ENCODE results near the gene DDO. TPM values are rescaled to one million over a fixed set of nuclear protein-coding genes. Genes with fewer than 3 reads are reported as not detected.

The DDO gene
- total RNA-seq, 5 donors from 2014 or later (not counting 1 experiment from before 2014, with no cell fraction given), result not detected

- peaks cover 0 to 5% (median 0%) of the 10 kb centered on the region in 3 donors for H3K9me3 Mint-ChIP-seq
- H3K27ac ChIP-seq (ENCODE audit: low read length), result no peak overlapping the region
- H3K4me3 Mint-ChIP-seq, result no peak overlapping the region
- CTCF ChIA-PET, result no interaction called here
- peaks cover 6 to 10% of the 10 kb centered on the region in 2 donors for H3K27me3 Mint-ChIP-seq
- POLR2A ChIA-PET, result no interaction called here
- no peaks in the 10 kb centered on the region for H3K4me1 ChIP-seq (ENCODE audit: control insufficient read depth in 1 of 2, extremely low read depth in 1 of 2, insufficient read depth in 2 of 2, low read length in 2 of 2)
- no peak for ATAC-seq (replicated peaks in 1 of 4)
- no peaks in the 10 kb centered on the region for H3K4me1 Mint-ChIP-seq
- no peaks in the 10 kb centered on the region for H3K9me3 ChIP-seq
- peaks cover 0 to under 1% of the 10 kb centered on the region in 2 experiments for H3K27me3 ChIP-seq (replicated peaks in 1 of 2; ENCODE audit: control insufficient read depth in 2 of 2, extremely low read depth in 1 of 2, insufficient read depth in 2 of 2, low read length in 1 of 2)
- no peak overlapping the region for H3K27ac Mint-ChIP-seq
- no peaks in the 10 kb centered on the region for H3K36me3 ChIP-seq (ENCODE audit: control insufficient read depth in 2 of 2, extremely low read depth in 1 of 2, insufficient read depth in 1 of 2, low read length in 1 of 2)
- no peaks in the 10 kb centered on the region for H3K36me3 Mint-ChIP-seq
- WGBS (ENCODE audit: insufficient coverage), result no CpG with 5 or more reads among the region's 5 CpGs
- no peak for DNase-seq
- H3K4me3 ChIP-seq (ENCODE audit: control insufficient read depth in 1 of 2, extremely low read depth in 1 of 2, low read length in 1 of 2), result no peak overlapping the region
Measured at GRCh38 chr6:110439356-110439755, 24.0 kb upstream of the DDO start.

- Histone ChIP-seq H3K36me3 (ENCODE audit: control insufficient read depth in 2 of 2, extremely low read depth in 1 of 2, insufficient read depth in 1 of 2, low read length in 1 of 2) (no peaks in the 10 kb centered on the region), H3K4me1 (ENCODE audit: control insufficient read depth in 1 of 2, extremely low read depth in 1 of 2, insufficient read depth in 2 of 2, low read length in 2 of 2) (no peaks in the 10 kb centered on the region), H3K9me3 (no peaks in the 10 kb centered on the region), H3K27me3 (replicated peaks in 1 of 2; ENCODE audit: control insufficient read depth in 2 of 2, extremely low read depth in 1 of 2, insufficient read depth in 2 of 2, low read length in 1 of 2) (peaks cover 0 to 5% of the 10 kb centered on the region in 2 experiments), H3K4me3 (ENCODE audit: control insufficient read depth in 1 of 2, extremely low read depth in 1 of 2, low read length in 1 of 2) (no peak overlapping the region), H3K27ac (ENCODE audit: low read length) (no peak overlapping the region)
- H3K9me3 Mint-ChIP-seq, result peaks cover 0 to 5% (median 0%) of the 10 kb centered on the region in 3 donors
- ChIA-PET CTCF (no interaction called here), POLR2A (no interaction called here)
- DNase-seq (no peak), ATAC-seq (replicated peaks in 1 of 4) (no peak)
- WGBS (ENCODE audit: insufficient coverage), result 64% methylated on average over 4 of the region's 7 CpGs
- H3K4me1 Mint-ChIP-seq, result no peaks in the 10 kb centered on the region
- H3K27me3 Mint-ChIP-seq, result peaks cover 4 to 11% of the 10 kb centered on the region in 2 donors
- no peak overlapping the region for H3K27ac Mint-ChIP-seq
- H3K4me3 Mint-ChIP-seq, result no peak overlapping the region
- no peaks in the 10 kb centered on the region for H3K36me3 Mint-ChIP-seq
Measured at GRCh38 chr6:110434961-110435602, 19.7 kb upstream of the DDO start.

- WGBS (ENCODE audit: insufficient coverage), result 100% methylated on average over 1 of the region's 3 CpGs
Measured at GRCh38 chr6:110432285-110432900, 17.0 kb upstream of the DDO start.

GRCh38 chr6:110430741-110431140, 15.4 kb upstream of the DDO start:
- Mint-ChIP-seq H3K4me1 (no peaks in the 10 kb centered on the region), H3K4me3 (no peak overlapping the region), H3K9me3 (peaks cover 0 to 5% (median 0%) of the 10 kb centered on the region in 3 donors), H3K27ac (no peak overlapping the region), H3K27me3 (peaks cover 6 to 17% of the 10 kb centered on the region in 2 donors), H3K36me3 (no peaks in the 10 kb centered on the region)
- 75% methylated on average over 2 of the region's 4 CpGs for whole genome bisulfite sequencing (ENCODE audit: insufficient coverage)
- ATAC-seq (replicated peaks in 1 of 4) (no peak), DNase-seq (no peak)
- H3K36me3 ChIP-seq (ENCODE audit: control insufficient read depth in 2 of 2, extremely low read depth in 1 of 2, insufficient read depth in 1 of 2, low read length in 1 of 2), result no peaks in the 10 kb centered on the region
- H3K9me3 ChIP-seq, result no peaks in the 10 kb centered on the region
- ChIA-PET POLR2A (no interaction called here), CTCF (no interaction called here)
- peaks cover 0 to 12% of the 10 kb centered on the region in 2 experiments for H3K27me3 ChIP-seq (replicated peaks in 1 of 2; ENCODE audit: control insufficient read depth in 2 of 2, extremely low read depth in 1 of 2, insufficient read depth in 2 of 2, low read length in 1 of 2)
- no peak overlapping the region for H3K4me3 ChIP-seq (ENCODE audit: control insufficient read depth in 1 of 2, extremely low read depth in 1 of 2, low read length in 1 of 2)
- H3K27ac ChIP-seq (ENCODE audit: low read length), result no peak overlapping the region
- no peaks in the 10 kb centered on the region for H3K4me1 ChIP-seq (ENCODE audit: control insufficient read depth in 1 of 2, extremely low read depth in 1 of 2, insufficient read depth in 2 of 2, low read length in 2 of 2)

More at GRCh38 chr6:110432285-110432900, 17.0 kb upstream of the DDO start:
- H3K4me3 ChIP-seq (ENCODE audit: control insufficient read depth in 1 of 2, extremely low read depth in 1 of 2, low read length in 1 of 2), result no peak overlapping the region
- Mint-ChIP-seq H3K36me3 (no peaks in the 10 kb centered on the region), H3K27ac (no peak overlapping the region), H3K27me3 (peaks cover 6 to 17% of the 10 kb centered on the region in 2 donors), H3K4me3 (no peak overlapping the region), H3K9me3 (peaks cover 0 to 5% (median 0%) of the 10 kb centered on the region in 3 donors), H3K4me1 (no peaks in the 10 kb centered on the region)
- no peaks in the 10 kb centered on the region for H3K4me1 ChIP-seq (ENCODE audit: control insufficient read depth in 1 of 2, extremely low read depth in 1 of 2, insufficient read depth in 2 of 2, low read length in 2 of 2)
- H3K9me3 ChIP-seq, result no peaks in the 10 kb centered on the region
- peaks cover 0 to 10% of the 10 kb centered on the region in 2 experiments for H3K27me3 ChIP-seq (replicated peaks in 1 of 2; ENCODE audit: control insufficient read depth in 2 of 2, extremely low read depth in 1 of 2, insufficient read depth in 2 of 2, low read length in 1 of 2)
- ChIA-PET CTCF (no interaction called here), POLR2A (no interaction called here)
- no peaks in the 10 kb centered on the region for H3K36me3 ChIP-seq (ENCODE audit: control insufficient read depth in 2 of 2, extremely low read depth in 1 of 2, insufficient read depth in 1 of 2, low read length in 1 of 2)
- no peak overlapping the region for H3K27ac ChIP-seq (ENCODE audit: low read length)
- DNase-seq (no peak), ATAC-seq (replicated peaks in 1 of 4) (no peak)

GRCh38 chr6:110430236-110430635, 14.9 kb upstream of the DDO start:
- Mint-ChIP-seq H3K4me1 (no peaks in the 10 kb centered on the region), H3K9me3 (peaks cover 0 to 3% (median 0%) of the 10 kb centered on the region in 3 donors), H3K36me3 (no peaks in the 10 kb centered on the region), H3K27me3 (peaks cover 6 to 18% of the 10 kb centered on the region in 2 donors), H3K27ac (no peak overlapping the region), H3K4me3 (no peak overlapping the region)
- ATAC-seq (replicated peaks in 1 of 4) (no peak), DNase-seq (no peak)
- no peak overlapping the region for H3K27ac ChIP-seq (ENCODE audit: low read length)
- ChIA-PET CTCF (no interaction called here), POLR2A (no interaction called here)
- no peak overlapping the region for H3K4me3 ChIP-seq (ENCODE audit: control insufficient read depth in 1 of 2, extremely low read depth in 1 of 2, low read length in 1 of 2)
- peaks cover 0 to 12% of the 10 kb centered on the region in 2 experiments for H3K27me3 ChIP-seq (replicated peaks in 1 of 2; ENCODE audit: control insufficient read depth in 2 of 2, extremely low read depth in 1 of 2, insufficient read depth in 2 of 2, low read length in 1 of 2)
- WGBS (ENCODE audit: insufficient coverage), result 79% methylated on average over 2 of the region's 5 CpGs
- H3K4me1 ChIP-seq (ENCODE audit: control insufficient read depth in 1 of 2, extremely low read depth in 1 of 2, insufficient read depth in 2 of 2, low read length in 2 of 2), result no peaks in the 10 kb centered on the region
- no peaks in the 10 kb centered on the region for H3K36me3 ChIP-seq (ENCODE audit: control insufficient read depth in 2 of 2, extremely low read depth in 1 of 2, insufficient read depth in 1 of 2, low read length in 1 of 2)
- no peaks in the 10 kb centered on the region for H3K9me3 ChIP-seq

- Mint-ChIP-seq H3K4me1 (no peaks in the 10 kb centered on the region), H3K9me3 (no peaks in the 10 kb centered on the region), H3K27me3 (peaks cover 9 to 30% of the 10 kb centered on the region in 2 donors), H3K4me3 (no peak overlapping the region), H3K36me3 (no peaks in the 10 kb centered on the region), H3K27ac (no peak overlapping the region)
- ChIA-PET POLR2A (interaction anchor here in 1 of 2 donors (0.8 kb wide), 1 partner anchor 561 kb away, joined by 6 read pairs; no protein-coding TSS in a partner anchor), CTCF (no interaction called here)
- DNase-seq, result no peak
- H3K9me3 ChIP-seq, result no peaks in the 10 kb centered on the region
- no peaks in the 10 kb centered on the region for H3K4me1 ChIP-seq (ENCODE audit: control insufficient read depth in 1 of 2, extremely low read depth in 1 of 2, insufficient read depth in 2 of 2, low read length in 2 of 2)
- no peak for ATAC-seq (replicated peaks in 1 of 4)
- peaks cover 0 to 7% of the 10 kb centered on the region in 2 experiments for H3K27me3 ChIP-seq (replicated peaks in 1 of 2; ENCODE audit: control insufficient read depth in 2 of 2, extremely low read depth in 1 of 2, insufficient read depth in 2 of 2, low read length in 1 of 2)
- H3K4me3 ChIP-seq (ENCODE audit: control insufficient read depth in 1 of 2, extremely low read depth in 1 of 2, low read length in 1 of 2), result no peak overlapping the region
- no peaks in the 10 kb centered on the region for H3K36me3 ChIP-seq (ENCODE audit: control insufficient read depth in 2 of 2, extremely low read depth in 1 of 2, insufficient read depth in 1 of 2, low read length in 1 of 2)
- no CpG with 5 or more reads among the region's 2 CpGs for WGBS (ENCODE audit: insufficient coverage)
- no peak overlapping the region for H3K27ac ChIP-seq (ENCODE audit: low read length)
Measured at GRCh38 chr6:110428153-110428552, 12.8 kb upstream of the DDO start.

Measured in T-cell (primary cell).